ENCODE measurements around the gene GATA2. TPM values are rescaled to one million over a fixed set of nuclear protein-coding genes. Genes with fewer than 3 reads are reported as not detected.

GATA2 gene
- total RNA-seq, 3 donors from 2014 or later (not counting 1 experiment from before 2014, with no cell fraction given), result 0.92 to 225 (median 8.4) TPM

DNA sequence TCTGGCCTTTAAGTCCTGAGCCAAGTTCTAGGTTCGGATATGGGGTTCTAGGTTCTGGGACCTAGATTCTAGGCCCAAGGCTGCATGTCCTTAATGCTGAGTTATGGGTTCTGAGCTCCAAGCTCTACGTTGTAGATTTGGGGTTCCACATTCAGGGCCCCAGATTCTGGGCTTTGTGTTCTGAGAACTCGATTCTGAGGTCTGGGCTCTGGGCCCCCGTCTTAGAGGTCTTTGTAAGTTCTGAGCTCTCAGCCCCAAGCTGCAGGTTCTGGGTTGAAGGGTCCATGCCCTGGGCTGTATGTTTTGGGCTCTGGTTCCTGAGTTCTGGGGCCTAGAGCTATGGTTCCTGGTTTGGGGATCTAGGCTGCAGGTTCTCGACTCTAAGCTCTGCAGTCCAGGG, 16.3 kb downstream of the GATA2 start:
- no peak overlapping the region for H3K27ac ChIP-seq (ENCODE audit: low read length)
- TF ChIP-seq, protein P1, sequence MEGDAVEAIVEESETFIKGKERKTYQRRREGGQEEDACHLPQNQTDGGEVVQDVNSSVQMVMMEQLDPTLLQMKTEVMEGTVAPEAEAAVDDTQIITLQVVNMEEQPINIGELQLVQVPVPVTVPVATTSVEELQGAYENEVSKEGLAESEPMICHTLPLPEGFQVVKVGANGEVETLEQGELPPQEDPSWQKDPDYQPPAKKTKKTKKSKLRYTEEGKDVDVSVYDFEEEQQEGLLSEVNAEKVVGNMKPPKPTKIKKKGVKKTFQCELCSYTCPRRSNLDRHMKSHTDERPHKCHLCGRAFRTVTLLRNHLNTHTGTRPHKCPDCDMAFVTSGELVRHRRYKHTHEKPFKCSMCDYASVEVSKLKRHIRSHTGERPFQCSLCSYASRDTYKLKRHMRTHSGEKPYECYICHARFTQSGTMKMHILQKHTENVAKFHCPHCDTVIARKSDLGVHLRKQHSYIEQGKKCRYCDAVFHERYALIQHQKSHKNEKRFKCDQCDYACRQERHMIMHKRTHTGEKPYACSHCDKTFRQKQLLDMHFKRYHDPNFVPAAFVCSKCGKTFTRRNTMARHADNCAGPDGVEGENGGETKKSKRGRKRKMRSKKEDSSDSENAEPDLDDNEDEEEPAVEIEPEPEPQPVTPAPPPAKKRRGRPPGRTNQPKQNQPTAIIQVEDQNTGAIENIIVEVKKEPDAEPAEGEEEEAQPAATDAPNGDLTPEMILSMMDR (IDR thresholded peaks at IDR 0.05), result no peak
- Mint-ChIP-seq H3K27ac (no peak overlapping the region), H3K4me3 (no peak overlapping the region), H3K9me3 (no peaks in the 10 kb centered on the region), H3K27me3 (ENCODE audit: low read depth in 2 of 2) (peaks cover 27 to 28% of the 10 kb centered on the region in 2 donors), H3K4me1 (no peaks in the 10 kb centered on the region), H3K36me3 (no peaks in the 10 kb centered on the region)
- no peak overlapping the region for H3K4me3 ChIP-seq (ENCODE audit: low read length)
- H3K9me3 ChIP-seq (ENCODE audit: control insufficient read depth, insufficient read depth, low read length), result no peaks in the 10 kb centered on the region
- WGBS (ENCODE audit: insufficient coverage), result 70% methylated on average over 5 of the region's 5 CpGs
- peaks cover 4% of the 10 kb centered on the region for H3K27me3 ChIP-seq (ENCODE audit: control insufficient read depth, insufficient read depth, low read length)
- no peak for ATAC-seq
- no peak for DNase-seq
- intact Hi-C loops (cut with micrococcal nuclease), result no loop called here
- no peaks in the 10 kb centered on the region for H3K36me3 ChIP-seq (ENCODE audit: control insufficient read depth, insufficient read depth, low read length)
- H3K4me1 ChIP-seq (ENCODE audit: control insufficient read depth, insufficient read depth, low read length), result no peaks in the 10 kb centered on the region

DNA sequence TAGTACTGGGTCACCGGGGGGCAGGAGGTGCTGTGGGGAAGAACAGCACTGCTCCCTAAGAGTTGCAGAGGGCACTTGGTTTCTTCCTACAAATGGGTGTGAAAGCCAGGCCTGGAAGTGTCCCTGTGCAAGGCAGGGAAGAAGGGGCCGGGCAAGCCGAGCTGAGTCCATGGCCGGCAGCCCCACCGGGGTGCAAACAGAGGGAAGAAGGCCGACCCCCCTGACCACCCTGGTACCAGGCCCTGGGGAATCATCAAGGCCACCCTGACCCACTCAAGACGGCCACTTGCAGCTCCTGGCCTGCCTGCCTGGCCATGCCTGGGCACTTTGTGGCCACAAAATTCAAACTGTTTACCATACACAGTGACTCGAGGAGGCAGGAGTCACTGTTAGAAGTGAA, 17.6 kb downstream of the GATA2 start:
- Mint-ChIP-seq H3K27ac (no peak overlapping the region), H3K4me1 (no peaks in the 10 kb centered on the region), H3K27me3 (ENCODE audit: low read depth in 2 of 2) (peaks cover 17 to 24% of the 10 kb centered on the region in 2 donors), H3K9me3 (no peaks in the 10 kb centered on the region), H3K36me3 (no peaks in the 10 kb centered on the region), H3K4me3 (no peak overlapping the region)
- 86% methylated on average over 7 of the region's 8 CpGs for WGBS (ENCODE audit: insufficient coverage)
- DNase-seq (no peak), ATAC-seq (no peak)
- no peak overlapping the region for H3K4me3 ChIP-seq (ENCODE audit: low read length)
- TF ChIP-seq, protein P1 (IDR thresholded peaks at IDR 0.05), result no peak
- H3K36me3 ChIP-seq (ENCODE audit: control insufficient read depth, insufficient read depth, low read length), result no peaks in the 10 kb centered on the region
- peaks cover 4% of the 10 kb centered on the region for H3K27me3 ChIP-seq (ENCODE audit: control insufficient read depth, insufficient read depth, low read length)
- H3K9me3 ChIP-seq (ENCODE audit: control insufficient read depth, insufficient read depth, low read length), result no peaks in the 10 kb centered on the region
- no peaks in the 10 kb centered on the region for H3K4me1 ChIP-seq (ENCODE audit: control insufficient read depth, insufficient read depth, low read length)
- no peak overlapping the region for H3K27ac ChIP-seq (ENCODE audit: low read length)
- intact Hi-C loops (cut with micrococcal nuclease), result no loop called here

DNA sequence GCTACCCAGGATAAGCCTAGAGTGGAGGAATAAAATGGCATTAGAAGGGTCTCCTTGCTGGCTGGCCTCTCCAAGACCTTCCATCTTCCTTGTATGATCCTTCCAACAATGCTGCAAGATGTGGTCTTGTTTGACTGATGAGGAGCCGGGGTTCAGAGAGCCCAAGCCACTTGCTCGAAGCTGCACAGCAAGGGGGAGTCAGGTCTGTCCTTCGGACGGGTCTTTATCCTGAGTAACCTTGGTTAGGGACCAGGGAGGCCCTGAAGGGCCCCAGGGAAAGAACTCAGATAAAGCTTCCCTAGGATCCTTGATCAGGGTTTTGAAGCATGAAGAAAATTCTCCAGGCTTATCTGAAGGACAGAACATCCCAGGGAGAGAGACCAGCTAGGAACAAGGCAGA, 19.3 kb downstream of the GATA2 start:
- no peaks in the 10 kb centered on the region for H3K4me1 ChIP-seq (ENCODE audit: control insufficient read depth, insufficient read depth, low read length)

DNA sequence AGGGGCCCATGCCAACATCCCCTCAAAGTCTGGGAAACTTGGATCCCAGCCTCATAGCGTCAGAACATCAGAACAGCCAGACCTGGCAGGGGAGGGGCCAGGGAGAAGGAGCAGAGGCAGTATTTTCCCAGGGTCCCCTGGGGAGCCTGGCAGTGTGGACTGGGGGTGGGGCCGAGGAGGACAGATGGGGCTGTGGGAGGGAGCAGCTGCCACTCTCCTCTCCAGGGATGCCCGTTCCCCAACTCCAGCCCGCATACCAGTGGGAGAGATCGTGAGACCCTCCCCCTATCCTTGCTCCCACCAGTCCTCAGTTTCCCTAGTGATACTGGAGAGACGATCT, 19.9 kb downstream of the GATA2 start:
- no peak for DNase-seq
- intact Hi-C loops (cut with micrococcal nuclease), result no loop called here
- H3K4me3 Mint-ChIP-seq, result no peak overlapping the region
- Histone ChIP-seq H3K36me3 (ENCODE audit: control insufficient read depth, insufficient read depth, low read length) (no peaks in the 10 kb centered on the region), H3K4me3 (ENCODE audit: low read length) (no peak overlapping the region), H3K27me3 (ENCODE audit: control insufficient read depth, insufficient read depth, low read length) (peaks cover 4% of the 10 kb centered on the region), H3K4me1 (ENCODE audit: control insufficient read depth, insufficient read depth, low read length) (no peaks in the 10 kb centered on the region), H3K9me3 (ENCODE audit: control insufficient read depth, insufficient read depth, low read length) (no peaks in the 10 kb centered on the region), H3K27ac (ENCODE audit: low read length) (no peak overlapping the region)
- H3K36me3 Mint-ChIP-seq, result no peaks in the 10 kb centered on the region
- H3K9me3 Mint-ChIP-seq, result no peaks in the 10 kb centered on the region
- no peak for ATAC-seq
- no peak overlapping the region for H3K27ac Mint-ChIP-seq
- 76% methylated on average over 2 of the region's 6 CpGs for WGBS (ENCODE audit: insufficient coverage)
- peaks cover 8 to 22% of the 10 kb centered on the region in 2 donors for H3K27me3 Mint-ChIP-seq (ENCODE audit: low read depth in 2 of 2)
- no peaks in the 10 kb centered on the region for H3K4me1 Mint-ChIP-seq
- TF ChIP-seq, protein P1 (IDR thresholded peaks at IDR 0.05), result no peak

More for the DNA sequence above, 19.3 kb downstream of the GATA2 start:
- Mint-ChIP-seq H3K9me3 (no peaks in the 10 kb centered on the region), H3K36me3 (no peaks in the 10 kb centered on the region), H3K27ac (no peak overlapping the region), H3K4me3 (no peak overlapping the region), H3K4me1 (no peaks in the 10 kb centered on the region), H3K27me3 (ENCODE audit: low read depth in 2 of 2) (peaks cover 8 to 24% of the 10 kb centered on the region in 2 donors)
- TF ChIP-seq, protein P1 (IDR thresholded peaks at IDR 0.05), result no peak
- Histone ChIP-seq H3K9me3 (ENCODE audit: control insufficient read depth, insufficient read depth, low read length) (no peaks in the 10 kb centered on the region), H3K36me3 (ENCODE audit: control insufficient read depth, insufficient read depth, low read length) (no peaks in the 10 kb centered on the region), H3K27ac (ENCODE audit: low read length) (no peak overlapping the region), H3K27me3 (ENCODE audit: control insufficient read depth, insufficient read depth, low read length) (peaks cover 4% of the 10 kb centered on the region), H3K4me3 (ENCODE audit: low read length) (no peak overlapping the region)
- intact Hi-C loops (cut with micrococcal nuclease), result no loop called here
- 76% methylated on average over 4 of the region's 4 CpGs for WGBS (ENCODE audit: insufficient coverage)
- ATAC-seq, result no peak
- DNase-seq, result no peak
